Stimulated activated naive CD8-positive, alpha-beta T cell treated with anti-CD3 and anti-CD28 coated beads, Interleukin-15, amount 100 ng/mL, for 72 hours (primary cell): Measurements from ENCODE around the gene UBE2QL1.
"Not testable (repeated sequence)": the region's sequence is repeated elsewhere in the genome, so short reads cannot be mapped to it uniquely, and the experiment has no call there.

Experiments
- ATAC-seq: fragments of 150-1000 bp; cut with Tn5 transposase; 2 replicates; pipeline ENCODE4 v1.10.0; 2021; ENCODE audit warnings: mild to moderate bottlenecking, moderate library complexity
- DNase-seq, 2 donors: peaks; one replicate each; pipeline ENCODE4 v3.0.0; 2021 to 2022
- H3K27ac Mint-ChIP-seq, 2 donors: one replicate each; pipeline ENCODE4 v1.8.0; 2022; ENCODE audit warnings: mild to moderate bottlenecking in 2 of 2, mixed read lengths in 2 of 2, moderate library complexity in 2 of 2
- H3K27me3 Mint-ChIP-seq: one replicate; pipeline ENCODE4 v1.8.0; 2022; ENCODE audit warnings: mixed read lengths
- H3K4me1 Mint-ChIP-seq: one replicate; pipeline ENCODE4 v1.8.0; 2022; ENCODE audit warnings: mild to moderate bottlenecking, mixed read lengths
- H3K4me3 Mint-ChIP-seq, 2 donors: one replicate each; pipeline ENCODE4 v1.8.0; 2022; ENCODE audit warnings: mild to moderate bottlenecking in 2 of 2, mixed read lengths in 2 of 2, moderate library complexity in 1 of 2
- H3K9me3 Mint-ChIP-seq, 2 donors: one replicate each; pipeline ENCODE4 v1.8.0; 2022; ENCODE audit warnings: mixed read lengths in 2 of 2

Gene UBE2QL1

DNA sequence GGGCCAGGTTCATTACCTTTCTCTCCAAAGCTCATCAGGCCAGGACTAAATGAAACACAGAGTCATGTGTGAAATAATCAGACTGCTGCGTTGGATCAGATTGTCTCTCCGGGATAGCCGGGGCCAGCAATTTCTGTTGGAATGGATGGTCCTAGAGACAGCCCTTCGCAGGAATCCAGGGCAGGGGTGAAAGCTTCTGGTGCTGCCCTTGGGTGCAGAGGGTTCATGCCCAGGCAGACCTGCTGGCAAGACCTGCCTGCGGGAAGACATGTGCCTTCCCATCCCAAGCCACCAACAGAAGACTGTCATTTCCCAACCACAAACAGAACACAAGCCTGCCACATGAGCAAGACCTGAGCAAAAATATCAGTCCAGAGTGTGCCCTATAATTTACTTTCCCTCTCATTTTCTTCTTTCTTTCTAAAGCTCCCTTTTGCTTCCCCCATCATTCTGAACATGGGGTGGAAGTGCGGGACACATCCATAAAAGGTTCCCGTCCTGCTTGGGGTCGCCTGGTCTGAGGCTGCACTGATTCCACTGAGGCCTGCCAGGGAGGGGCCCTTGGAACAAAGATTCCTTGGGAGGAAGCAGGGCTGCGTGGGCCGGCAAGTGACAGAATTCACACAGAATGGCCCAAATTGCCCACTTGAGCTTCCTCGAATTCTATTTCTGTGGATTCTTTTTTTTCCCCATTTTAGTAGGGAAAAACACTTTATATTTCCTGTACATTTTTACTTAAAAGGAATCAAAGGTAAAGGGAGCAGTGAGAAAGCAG is 57.3 kb downstream of the UBE2QL1 start:
- H3K4me1 Mint-ChIP-seq = peaks cover 10% of the 10 kb centered on the region
- ATAC-seq (no peak), DNase-seq (no peak)
- H3K9me3 Mint-ChIP-seq = peaks cover 0 to 9% of the 10 kb centered on the region in 2 donors
- H3K27me3 Mint-ChIP-seq = peaks cover 50% of the 10 kb centered on the region
- H3K4me3 Mint-ChIP-seq = no peak overlapping the region
- peak overlapping the region in 1 of 2 donors; percentile 4 for H3K27ac Mint-ChIP-seq

GRCh38 chr5:6506611-6507010 is 58.0 kb downstream of the UBE2QL1 start:
- ATAC-seq (peak; percentile 46), DNase-seq (no peak)
- Mint-ChIP-seq H3K27me3 (peaks cover 50% of the 10 kb centered on the region), H3K4me3 (no peak overlapping the region), H3K4me1 (peaks cover 10% of the 10 kb centered on the region), H3K9me3 (peaks cover 0 to 9% of the 10 kb centered on the region in 2 donors), H3K27ac (peak overlapping the region in 1 of 2 donors; percentile 65)

GRCh38 chr5:6508931-6509330 is 60.3 kb downstream of the UBE2QL1 start:
- H3K9me3 Mint-ChIP-seq = no peaks in the 10 kb centered on the region
- H3K4me1 Mint-ChIP-seq = peaks cover 10% of the 10 kb centered on the region
- ATAC-seq (no peak), DNase-seq (no peak)
- H3K4me3 Mint-ChIP-seq = no peak overlapping the region
- H3K27ac Mint-ChIP-seq = no peak overlapping the region
- peaks cover 44% of the 10 kb centered on the region for H3K27me3 Mint-ChIP-seq

DNA sequence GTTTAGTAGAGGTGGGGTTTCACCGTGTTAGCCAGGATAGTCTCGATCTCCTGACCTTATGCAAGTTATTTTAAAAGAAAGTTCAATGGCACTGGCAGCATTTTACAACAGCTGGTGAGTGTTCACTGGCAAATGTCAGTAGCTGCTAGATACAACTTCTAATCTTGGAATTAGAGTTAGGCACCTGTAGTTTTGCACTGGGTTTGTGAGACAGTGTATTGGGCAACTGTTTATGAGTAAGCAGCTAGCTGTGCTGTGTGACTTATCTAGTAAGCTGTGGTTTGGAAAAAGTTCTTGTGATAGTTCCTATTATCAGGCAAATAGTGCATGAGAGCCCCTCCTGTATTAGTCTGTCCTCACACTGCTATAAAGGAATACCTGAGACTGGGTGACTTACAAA is 61.5 kb downstream of the UBE2QL1 start:
- no peak overlapping the region for H3K27ac Mint-ChIP-seq
- H3K4me3 Mint-ChIP-seq = no peak overlapping the region
- H3K9me3 Mint-ChIP-seq = no peaks in the 10 kb centered on the region
- peaks cover 35% of the 10 kb centered on the region for H3K27me3 Mint-ChIP-seq
- ATAC-seq (no peak), DNase-seq (no peak)
- peaks cover 10% of the 10 kb centered on the region for H3K4me1 Mint-ChIP-seq

GRCh38 chr5:6510973-6511372 is 62.3 kb downstream of the UBE2QL1 start:
- Mint-ChIP-seq H3K9me3 (no peaks in the 10 kb centered on the region), H3K27ac (no peak overlapping the region), H3K4me3 (no peak overlapping the region), H3K4me1 (peaks cover 9% of the 10 kb centered on the region), H3K27me3 (peaks cover 27% of the 10 kb centered on the region)
- ATAC-seq (no peak), DNase-seq (no peak)

DNA sequence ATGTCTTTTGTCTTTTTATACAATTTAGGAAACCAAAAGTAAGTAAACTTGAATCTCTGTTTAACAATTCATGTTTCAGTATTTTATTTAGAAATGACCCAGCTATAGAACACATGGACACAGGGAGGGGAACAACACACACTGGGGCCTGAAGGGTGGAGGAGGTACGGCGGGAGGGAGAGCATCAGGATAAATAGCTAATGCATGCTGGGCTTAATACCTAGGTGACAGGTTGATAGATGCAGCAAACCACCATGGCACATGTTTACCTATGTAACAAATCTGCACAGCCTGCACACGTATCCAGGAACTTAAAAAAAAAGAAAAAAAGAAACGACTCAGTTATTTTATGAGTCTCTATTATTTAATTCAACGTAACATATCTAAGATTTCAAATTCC is 67.2 kb downstream of the UBE2QL1 start:
- H3K27ac Mint-ChIP-seq = peak overlapping the region in 1 of 2 donors; percentile 19
- not testable (repeated sequence) for H3K4me3 Mint-ChIP-seq, H3K4me1 Mint-ChIP-seq, DNase-seq, H3K9me3 Mint-ChIP-seq, ATAC-seq
- peaks cover 16% of the 10 kb centered on the region for H3K27me3 Mint-ChIP-seq

- Mint-ChIP-seq H3K27me3 (peaks cover 21% of the 10 kb centered on the region), H3K4me1 (no peaks in the 10 kb centered on the region), H3K4me3 (no peak overlapping the region), H3K9me3 (no peaks in the 10 kb centered on the region), H3K27ac (no peak overlapping the region)
- no peak for ATAC-seq
- DNase-seq = no peak
These were observed 68.2 kb downstream of the UBE2QL1 start for GRCh38 chr5:6516823-6517222.

- H3K4me3 Mint-ChIP-seq = no peak overlapping the region
- DNase-seq (no peak), ATAC-seq (no peak)
- no peaks in the 10 kb centered on the region for H3K9me3 Mint-ChIP-seq
- H3K27ac Mint-ChIP-seq = no peak overlapping the region
- no peaks in the 10 kb centered on the region for H3K4me1 Mint-ChIP-seq
- H3K27me3 Mint-ChIP-seq = peaks cover 27% of the 10 kb centered on the region
These were observed 68.9 kb downstream of the UBE2QL1 start for GRCh38 chr5:6517510-6517909.

DNA sequence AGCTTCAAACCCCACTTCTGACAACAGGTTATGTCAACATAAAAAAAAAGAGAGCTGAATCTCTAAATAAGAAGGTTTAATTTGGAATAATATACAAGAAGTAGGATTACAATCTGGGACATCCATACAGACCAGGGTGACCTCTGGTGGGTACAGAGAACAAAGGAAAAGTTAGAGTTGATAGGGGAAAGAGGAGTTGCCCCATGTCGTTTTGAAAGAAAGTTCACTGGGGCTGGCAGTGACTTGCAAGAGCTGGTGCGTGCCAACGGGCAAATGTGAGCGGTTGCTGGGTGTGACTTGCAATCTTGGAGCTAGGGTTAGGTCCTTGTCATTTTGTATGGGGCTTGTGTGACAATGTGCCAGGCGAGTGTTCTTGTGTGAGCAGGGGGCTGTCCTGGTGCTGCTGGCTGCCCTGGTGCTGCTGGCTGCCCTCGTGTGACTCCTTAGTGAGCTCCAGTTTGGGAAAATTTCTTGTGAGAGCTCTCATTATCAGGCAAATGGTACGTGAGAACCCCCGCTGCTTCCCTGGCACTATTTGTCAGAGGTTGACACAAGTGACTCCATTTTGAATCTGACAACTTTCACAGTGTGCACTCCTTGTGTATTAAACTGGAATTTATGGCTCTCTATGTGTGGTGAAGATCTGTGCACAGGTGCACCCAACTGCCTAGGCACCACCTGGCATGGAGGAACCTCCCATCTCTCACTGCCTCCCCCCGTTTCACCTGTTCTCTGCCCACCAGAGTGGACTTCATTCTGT is 69.8 kb downstream of the UBE2QL1 start:
- no peaks in the 10 kb centered on the region for H3K4me1 Mint-ChIP-seq
- no peaks in the 10 kb centered on the region for H3K9me3 Mint-ChIP-seq
- H3K4me3 Mint-ChIP-seq = no peak overlapping the region
- ATAC-seq = no peak
- no peak overlapping the region for H3K27ac Mint-ChIP-seq
- DNase-seq = no peak
- peaks cover 28% of the 10 kb centered on the region for H3K27me3 Mint-ChIP-seq

DNA sequence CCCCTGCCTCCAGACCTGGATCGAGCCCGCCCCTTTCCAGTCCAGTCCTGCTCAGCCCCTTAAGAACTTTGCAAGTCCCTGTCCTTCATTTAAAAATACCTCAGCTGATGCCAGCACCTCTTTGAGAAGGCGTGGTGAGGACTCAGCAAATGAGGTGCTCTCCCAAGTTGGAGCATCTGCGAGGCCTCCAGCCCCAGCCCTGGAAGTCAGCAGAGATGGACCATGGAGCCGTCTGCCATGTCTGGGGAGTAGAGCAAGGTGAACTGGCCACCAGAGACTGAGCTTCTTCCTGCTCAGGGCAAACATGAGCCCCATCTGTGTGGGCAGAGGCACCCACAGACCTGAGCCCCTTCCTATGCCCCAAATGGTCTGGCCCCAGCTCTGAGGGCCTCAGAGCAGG is 71.5 kb downstream of the UBE2QL1 start:
- DNase-seq = no peak
- Mint-ChIP-seq H3K27ac (no peak overlapping the region), H3K4me1 (no peaks in the 10 kb centered on the region), H3K9me3 (no peaks in the 10 kb centered on the region), H3K27me3 (peaks cover 36% of the 10 kb centered on the region), H3K4me3 (no peak overlapping the region)
- no peak for ATAC-seq

DNA sequence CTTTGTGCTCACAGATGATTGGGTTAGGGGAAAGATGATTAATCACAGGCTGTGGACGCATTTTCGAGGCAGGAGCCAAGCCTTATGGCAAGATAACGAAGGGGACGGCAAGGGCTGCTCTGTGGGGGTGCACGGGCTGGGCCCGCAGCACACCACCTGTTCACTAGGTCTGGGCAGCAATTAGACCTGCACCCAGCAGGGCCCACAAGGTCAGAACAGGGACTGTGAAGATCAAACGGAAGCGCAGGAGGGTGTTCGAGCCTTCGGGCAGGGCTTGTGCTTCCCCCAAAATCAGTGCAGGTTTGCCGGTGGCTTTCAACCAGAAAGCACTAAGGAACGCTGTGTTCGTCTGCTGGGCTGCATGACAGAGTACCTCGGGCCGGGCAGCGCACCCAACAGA is 73.7 kb downstream of the UBE2QL1 start:
- DNase-seq (no peak), ATAC-seq (peak; percentile 7)
- H3K27me3 Mint-ChIP-seq = peaks cover 31% of the 10 kb centered on the region
- no peak overlapping the region for H3K27ac Mint-ChIP-seq
- H3K4me3 Mint-ChIP-seq = no peak overlapping the region
- H3K9me3 Mint-ChIP-seq = no peaks in the 10 kb centered on the region
- no peaks in the 10 kb centered on the region for H3K4me1 Mint-ChIP-seq

DNA sequence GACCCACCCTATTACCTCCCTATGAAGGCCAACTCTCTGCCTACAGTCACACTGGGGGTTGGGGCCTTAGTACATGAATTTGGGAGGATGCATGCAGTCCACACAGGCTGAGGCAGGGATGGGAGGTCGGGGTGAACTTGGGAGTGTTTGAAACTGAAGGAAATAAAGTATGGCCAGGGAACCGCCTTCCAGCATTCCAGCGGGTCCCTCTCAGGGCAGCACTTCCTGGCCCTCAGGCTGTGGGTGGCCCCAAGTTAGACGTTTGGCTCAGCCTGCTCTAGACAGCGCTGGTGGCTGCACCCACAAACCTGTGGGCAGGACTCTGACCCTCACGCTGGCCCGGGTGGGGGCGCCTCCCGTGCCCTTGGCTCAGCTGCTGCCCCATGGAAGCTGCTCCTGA is 74.3 kb downstream of the UBE2QL1 start:
- Mint-ChIP-seq H3K27me3 (peaks cover 25% of the 10 kb centered on the region), H3K4me1 (no peaks in the 10 kb centered on the region)

DNA sequence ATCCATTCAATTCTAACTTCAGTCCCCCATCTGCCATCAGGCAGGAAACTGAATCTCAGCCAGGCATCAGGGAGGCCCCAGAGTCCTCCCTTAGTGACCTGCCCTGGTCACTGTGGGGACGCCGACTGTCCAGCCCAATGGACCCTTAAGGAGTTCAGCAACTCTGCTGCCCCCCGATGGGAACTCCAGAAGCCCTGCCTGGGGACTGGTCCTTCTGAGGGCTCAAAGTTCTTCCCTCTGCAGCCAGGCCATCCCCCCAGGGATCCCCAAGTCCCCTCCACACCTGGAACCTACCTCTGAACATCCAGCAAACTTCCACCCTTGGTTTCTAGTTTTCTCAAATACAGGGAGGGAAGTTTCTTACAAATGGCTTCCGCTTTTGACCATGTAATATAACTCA is 76.8 kb downstream of the UBE2QL1 start:
- no peaks in the 10 kb centered on the region for H3K9me3 Mint-ChIP-seq
- no peak overlapping the region for H3K4me3 Mint-ChIP-seq
- H3K27me3 Mint-ChIP-seq = peaks cover 35% of the 10 kb centered on the region
- DNase-seq (no peak), ATAC-seq (no peak)
- H3K4me1 Mint-ChIP-seq = no peaks in the 10 kb centered on the region
- no peak overlapping the region for H3K27ac Mint-ChIP-seq

More for the DNA sequence above, 74.3 kb downstream of the UBE2QL1 start:
- no peaks in the 10 kb centered on the region for H3K9me3 Mint-ChIP-seq
- no peak overlapping the region for H3K27ac Mint-ChIP-seq
- H3K4me3 Mint-ChIP-seq = no peak overlapping the region
- no peak for ATAC-seq
- DNase-seq = no peak

DNA sequence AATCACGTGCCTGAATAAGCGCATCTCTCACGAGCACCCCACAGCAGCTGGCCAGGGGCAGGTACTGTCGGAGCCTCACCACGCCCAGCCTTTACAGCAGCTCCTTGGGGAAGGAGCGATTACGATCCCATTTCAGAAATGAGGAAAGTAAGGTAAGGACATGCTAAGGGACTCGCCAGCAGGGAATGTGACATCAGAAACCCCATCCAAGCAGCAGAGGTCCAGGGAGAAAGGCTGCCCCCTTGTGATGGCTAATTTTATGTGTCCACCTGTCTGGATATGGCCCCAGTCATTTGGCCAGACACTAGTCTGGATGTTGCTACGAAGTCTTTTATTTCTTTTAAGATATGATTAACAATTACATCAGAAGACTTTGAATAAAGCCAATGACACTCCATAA is 77.3 kb downstream of the UBE2QL1 start:
- Mint-ChIP-seq H3K9me3 (no peaks in the 10 kb centered on the region), H3K27me3 (peaks cover 35% of the 10 kb centered on the region), H3K27ac (no peak overlapping the region), H3K4me1 (no peaks in the 10 kb centered on the region), H3K4me3 (no peak overlapping the region)
- ATAC-seq (no peak), DNase-seq (no peak)

DNA sequence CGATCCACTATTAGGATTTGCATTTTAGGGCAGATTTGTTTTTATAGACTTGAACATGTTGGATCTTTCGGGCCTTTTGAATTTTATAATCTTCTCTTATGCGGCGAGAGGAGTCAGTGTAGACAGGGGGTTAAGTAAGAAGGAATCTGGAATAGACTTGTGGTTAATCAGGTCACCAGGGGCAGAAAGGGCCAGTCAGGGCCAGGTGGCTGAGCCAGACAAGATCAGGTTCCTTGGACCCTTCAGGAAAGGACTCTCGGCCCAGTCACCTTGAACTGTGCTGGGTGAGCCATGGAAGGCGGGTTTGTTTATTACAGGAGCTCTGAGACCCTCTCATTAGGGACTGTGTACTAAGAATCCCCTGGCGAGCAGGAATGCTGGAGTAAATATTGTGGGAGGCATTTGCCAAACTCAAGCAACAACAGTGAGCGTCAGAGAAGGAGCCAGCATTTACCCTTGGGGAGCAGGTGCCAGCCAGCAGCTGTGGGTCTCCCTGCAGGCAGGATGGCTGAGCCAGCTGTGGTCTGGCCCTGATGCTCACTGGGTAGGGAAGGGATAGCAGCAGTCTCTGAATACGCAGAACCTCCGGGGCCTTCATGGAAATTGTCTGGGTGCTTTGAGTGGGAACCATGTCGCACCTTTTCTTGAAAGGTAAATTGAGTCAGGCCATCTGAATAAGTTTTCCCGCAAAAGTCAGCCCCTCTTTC is 79.2 kb downstream of the UBE2QL1 start:
- peaks cover 31% of the 10 kb centered on the region for H3K27me3 Mint-ChIP-seq
- H3K4me3 Mint-ChIP-seq = no peak overlapping the region
- ATAC-seq (no peak), DNase-seq (no peak)
- H3K9me3 Mint-ChIP-seq = no peaks in the 10 kb centered on the region
- H3K4me1 Mint-ChIP-seq = no peaks in the 10 kb centered on the region
- peak overlapping the region in 1 of 2 donors; percentile 8 for H3K27ac Mint-ChIP-seq

DNA sequence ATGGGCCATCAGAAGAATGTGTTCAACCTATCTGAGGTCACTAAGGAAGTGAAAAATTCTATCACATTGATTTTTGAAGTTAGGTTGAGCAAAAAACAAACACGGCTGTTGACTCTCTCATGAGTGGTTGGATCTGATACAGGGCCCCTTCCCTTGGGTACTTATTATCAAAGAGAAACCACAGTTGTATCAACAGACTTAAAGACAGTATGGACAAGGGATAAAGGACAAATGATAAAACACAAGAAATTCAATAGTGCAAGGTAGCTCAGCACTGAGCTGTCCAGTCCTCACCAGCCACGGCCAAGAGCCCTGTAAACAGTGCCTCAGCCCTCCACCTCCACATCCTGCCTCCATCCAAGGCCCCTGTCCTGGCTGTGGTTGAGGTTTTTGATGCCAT is 86.9 kb downstream of the UBE2QL1 start:
- ATAC-seq = no peak
- Mint-ChIP-seq H3K9me3 (peaks cover 0 to 4% of the 10 kb centered on the region in 2 donors), H3K4me1 (no peaks in the 10 kb centered on the region), H3K4me3 (no peak overlapping the region), H3K27ac (no peak overlapping the region), H3K27me3 (peaks cover 47% of the 10 kb centered on the region)
- no peak for DNase-seq
